Measurements from ENCODE around the gene LINGO1.

GRCh38 chr15:77616072-77616471 lies 16.6 kb downstream of the LINGO1 start:
- no peak for TF ChIP-seq CTCF (IDR thresholded peaks at IDR 0.05)
- no peak for TF ChIP-seq POLR2A (IDR thresholded peaks at IDR 0.05)
